ENCODE measurements around the gene AP3D1. TPM values are rescaled to one million over a fixed set of nuclear protein-coding genes. Genes with fewer than 3 reads are reported as not detected.

AP3D1 gene
- total and polyA plus RNA-seq, 9 of the 15 experiments (the other 6 are each of a cell fraction or from before 2014, with no cell fraction given), result 1.2 to 86.1 (median 35.9) TPM

DNA sequence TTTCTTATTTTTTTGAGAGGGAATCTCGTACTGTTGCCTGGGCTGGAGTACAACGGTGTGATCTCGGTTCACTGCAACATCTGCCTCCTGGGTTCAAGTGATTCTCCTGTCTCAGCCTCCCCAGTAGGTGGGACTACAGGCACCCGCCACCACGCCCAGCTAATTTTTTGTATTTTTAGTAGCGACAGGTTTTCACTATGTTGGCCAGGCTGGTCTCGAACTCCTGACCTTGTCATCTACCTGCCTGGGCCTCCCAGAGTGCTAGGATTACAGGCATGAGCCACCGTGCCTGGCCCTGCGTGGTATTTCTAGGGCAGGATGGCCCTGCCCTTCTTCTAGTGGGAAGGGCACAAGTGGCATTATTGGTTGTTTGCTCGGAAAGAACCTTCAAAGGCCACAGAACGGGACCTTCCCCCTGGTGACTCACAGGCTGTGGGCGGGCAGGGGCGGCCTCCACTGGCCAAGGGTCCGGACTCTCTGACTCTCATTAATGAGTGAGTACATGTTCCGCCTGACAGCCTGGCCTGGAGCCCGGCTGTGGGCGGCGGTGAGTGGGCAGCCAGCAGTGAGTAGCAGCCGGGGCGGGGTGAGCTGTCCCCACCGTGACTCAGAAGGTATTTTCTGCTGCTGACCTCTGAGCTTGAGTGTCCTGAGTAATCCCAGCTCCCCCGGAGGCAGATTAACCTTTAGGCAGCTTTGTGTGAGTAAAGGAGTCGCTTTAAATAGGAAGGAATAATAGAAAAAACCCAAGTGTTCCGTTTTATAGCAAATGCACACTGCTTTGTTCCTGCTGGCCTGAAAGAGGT, 17.5 kb upstream of the AP3D1 start (continued):
- TF ChIP-seq ERF (CRISPR knock-in tag; IDR thresholded peaks at IDR 0.05) (no peak), ZNF174 (CRISPR knock-in tag; IDR thresholded peaks at IDR 0.05) (no peak), KAT2B (IDR thresholded peaks at IDR 0.05; ENCODE audit: low read depth, low read length) (no peak), ELF1 (tag; IDR thresholded peaks at IDR 0.05) (peak; percentile 34; the same call in 1 of the 2 replicates), ARID1B (IDR thresholded peaks at IDR 0.05) (peak; percentile 85), ZC3H4 (CRISPR knock-in tag; IDR thresholded peaks at IDR 0.05; ENCODE audit: borderline replicate concordance) (peak; percentile 62; the same call in 1 of the 2 replicates), POLR2A (conservative IDR thresholded peaks at IDR 0.05) (peak; percentile 61), LARP7 (IDR thresholded peaks at IDR 0.05) (no peak), KHSRP (IDR thresholded peaks at IDR 0.05) (no peak), CHD1 (IDR thresholded peaks at IDR 0.05; ENCODE audit: low read length) (no peak), RNF2 (IDR thresholded peaks at IDR 0.05) (peak; percentile 77), TARDBP (IDR thresholded peaks at IDR 0.05) (no peak), CBX3 (IDR thresholded peaks at IDR 0.05; ENCODE audit: borderline replicate concordance in 1 of 2, low read length in 2 of 2) (no peak), HNRNPUL1 (IDR thresholded peaks at IDR 0.05; ENCODE audit: low read length) (no peak), RFX5 (IDR thresholded peaks at IDR 0.05; ENCODE audit: low read depth, low read length) (no peak), ZSCAN32 (CRISPR knock-in tag; IDR thresholded peaks at IDR 0.05) (no peak), NFYB (IDR thresholded peaks at IDR 0.05; ENCODE audit: extremely low read depth, insufficient read length) (no peak), ZNF143 (CRISPR knock-in tag; IDR thresholded peaks at IDR 0.05) (no peak), CHCHD3 (CRISPR knock-in tag; IDR thresholded peaks at IDR 0.05) (no peak), THRAP3 (IDR thresholded peaks at IDR 0.05; ENCODE audit: borderline replicate concordance) (0 out of 2 replicates have a peak, but pooled peaks have one; percentile 43), YY1 (IDR thresholded peaks at IDR 0.05; ENCODE audit: borderline replicate concordance in 1 of 3, control insufficient read depth in 1 of 3, extremely low read depth in 1 of 3, insufficient read depth in 3 of 3, insufficient read length in 1 of 3, insufficient replicate concordance in 2 of 3, low read depth in 1 of 3, low read length in 2 of 3) (no peak), ASH1L (IDR thresholded peaks at IDR 0.05; ENCODE audit: borderline replicate concordance, low read depth, partially characterized antibody) (no peak), BHLHE40 (IDR thresholded peaks at IDR 0.05; ENCODE audit: low read length) (peak; percentile 84)
- TF ChIP-seq, protein P1, sequence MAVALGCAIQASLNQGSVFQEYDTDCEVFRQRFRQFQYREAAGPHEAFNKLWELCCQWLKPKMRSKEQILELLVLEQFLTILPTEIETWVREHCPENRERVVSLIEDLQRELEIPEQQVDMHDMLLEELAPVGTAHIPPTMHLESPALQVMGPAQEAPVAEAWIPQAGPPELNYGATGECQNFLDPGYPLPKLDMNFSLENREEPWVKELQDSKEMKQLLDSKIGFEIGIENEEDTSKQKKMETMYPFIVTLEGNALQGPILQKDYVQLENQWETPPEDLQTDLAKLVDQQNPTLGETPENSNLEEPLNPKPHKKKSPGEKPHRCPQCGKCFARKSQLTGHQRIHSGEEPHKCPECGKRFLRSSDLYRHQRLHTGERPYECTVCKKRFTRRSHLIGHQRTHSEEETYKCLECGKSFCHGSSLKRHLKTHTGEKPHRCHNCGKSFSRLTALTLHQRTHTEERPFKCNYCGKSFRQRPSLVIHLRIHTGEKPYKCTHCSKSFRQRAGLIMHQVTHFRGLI (CRISPR knock-in tag; IDR thresholded peaks at IDR 0.05), result no peak
- TF ChIP-seq, protein P2, sequence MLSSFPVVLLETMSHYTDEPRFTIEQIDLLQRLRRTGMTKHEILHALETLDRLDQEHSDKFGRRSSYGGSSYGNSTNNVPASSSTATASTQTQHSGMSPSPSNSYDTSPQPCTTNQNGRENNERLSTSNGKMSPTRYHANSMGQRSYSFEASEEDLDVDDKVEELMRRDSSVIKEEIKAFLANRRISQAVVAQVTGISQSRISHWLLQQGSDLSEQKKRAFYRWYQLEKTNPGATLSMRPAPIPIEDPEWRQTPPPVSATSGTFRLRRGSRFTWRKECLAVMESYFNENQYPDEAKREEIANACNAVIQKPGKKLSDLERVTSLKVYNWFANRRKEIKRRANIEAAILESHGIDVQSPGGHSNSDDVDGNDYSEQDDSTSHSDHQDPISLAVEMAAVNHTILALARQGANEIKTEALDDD (IDR thresholded peaks at IDR 0.05), result peak; percentile 48; the same call in 1 of the 2 replicates
- TF ChIP-seq, protein P3, sequence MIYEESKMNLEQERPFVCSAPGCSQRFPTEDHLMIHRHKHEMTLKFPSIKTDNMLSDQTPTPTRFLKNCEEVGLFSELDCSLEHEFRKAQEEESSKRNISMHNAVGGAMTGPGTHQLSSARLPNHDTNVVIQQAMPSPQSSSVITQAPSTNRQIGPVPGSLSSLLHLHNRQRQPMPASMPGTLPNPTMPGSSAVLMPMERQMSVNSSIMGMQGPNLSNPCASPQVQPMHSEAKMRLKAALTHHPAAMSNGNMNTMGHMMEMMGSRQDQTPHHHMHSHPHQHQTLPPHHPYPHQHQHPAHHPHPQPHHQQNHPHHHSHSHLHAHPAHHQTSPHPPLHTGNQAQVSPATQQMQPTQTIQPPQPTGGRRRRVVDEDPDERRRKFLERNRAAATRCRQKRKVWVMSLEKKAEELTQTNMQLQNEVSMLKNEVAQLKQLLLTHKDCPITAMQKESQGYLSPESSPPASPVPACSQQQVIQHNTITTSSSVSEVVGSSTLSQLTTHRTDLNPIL (CRISPR knock-in tag; IDR thresholded peaks at IDR 0.05), result no peak
